Mesenteric fat pad (tissue), 1 donor: ENCODE results near the gene ITGAV. TPM values are rescaled to one million over a fixed set of nuclear protein-coding genes. Genes with fewer than 3 reads are reported as not detected.

ENCODE experiments used
- DNase-seq: peaks from one replicate; pipeline ENCODE4 v3.0.0-alpha.2; 2020; ENCODE audit warnings: low spot score
- total RNA-seq: library from RNA; stranded (reverse); fragmentation: NEBNext Ultra II Directional; extraction: Animal tissue kit (Norgen Biotek cat#: 25700); gene quantifications from one replicate; pipeline ENCODE4 v1.2.1, GENCODE V29; 2021
- donor health status: DM: yes; HTN: yes; CAD: no.

ITGAV gene
- total RNA-seq, 1 donor from 2014 or later: 137 TPM

DNA sequence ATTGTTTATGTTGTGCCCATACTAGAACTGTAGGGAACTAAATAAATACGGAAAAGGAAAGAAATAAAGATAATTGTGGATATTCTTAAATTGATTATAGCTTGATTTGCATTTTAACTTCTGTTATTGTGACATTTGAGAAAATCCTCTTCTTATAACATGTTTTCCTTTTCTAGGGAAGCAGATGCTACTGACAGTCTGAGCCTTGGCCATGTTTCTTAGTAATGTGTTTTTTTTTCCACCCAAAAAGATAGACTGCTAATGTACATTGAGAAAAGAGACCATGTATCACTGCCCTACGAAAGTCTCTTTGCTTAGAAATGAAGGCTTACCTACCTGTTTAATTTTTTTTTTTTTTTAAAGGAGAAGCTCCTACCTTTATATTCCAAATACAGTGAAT, 22.2 kb downstream of the ITGAV start:
- DNase-seq: no peak

DNA sequence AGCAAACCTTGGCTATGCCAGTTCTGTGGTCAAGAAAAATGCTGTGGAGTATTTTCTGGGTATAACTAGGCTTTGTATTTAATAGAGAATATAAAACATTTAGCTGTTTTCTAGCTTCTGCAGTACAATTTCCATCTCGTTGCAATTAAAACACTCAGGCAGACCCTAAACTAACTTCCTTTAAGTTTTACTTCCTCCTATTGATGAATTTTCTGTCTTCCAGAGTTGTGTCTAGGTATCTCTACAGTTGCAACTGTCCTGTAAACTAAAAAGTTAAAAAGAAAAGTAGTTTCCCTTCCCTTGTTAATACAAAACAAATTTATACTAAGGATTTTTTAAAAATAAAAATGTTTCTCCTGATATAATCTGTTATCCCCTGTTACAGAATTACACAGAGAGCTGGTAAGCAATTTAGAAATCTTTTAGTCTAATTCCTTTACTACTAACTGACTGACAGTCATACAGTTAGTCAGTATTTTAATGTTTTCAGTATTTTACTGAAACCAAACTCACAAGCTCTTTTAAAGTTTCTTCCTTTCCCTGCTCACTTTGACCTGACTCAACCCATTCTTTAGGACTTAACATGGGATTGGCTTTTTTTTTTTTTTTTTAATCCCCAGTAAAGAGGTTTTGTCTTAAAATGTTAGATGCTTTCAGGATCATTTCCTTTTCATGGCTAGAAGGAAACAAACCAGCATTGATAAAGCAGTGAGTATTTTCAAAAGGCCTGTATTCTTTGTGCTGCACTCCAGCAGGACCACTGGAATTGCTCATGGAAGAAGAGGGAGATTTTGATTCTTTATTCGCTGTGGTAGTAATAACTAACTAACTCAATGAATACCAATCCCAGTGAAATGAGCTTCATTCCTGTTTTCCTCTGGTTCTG, 22.9 kb downstream of the ITGAV start:
- no peak for DNase-seq

DNA sequence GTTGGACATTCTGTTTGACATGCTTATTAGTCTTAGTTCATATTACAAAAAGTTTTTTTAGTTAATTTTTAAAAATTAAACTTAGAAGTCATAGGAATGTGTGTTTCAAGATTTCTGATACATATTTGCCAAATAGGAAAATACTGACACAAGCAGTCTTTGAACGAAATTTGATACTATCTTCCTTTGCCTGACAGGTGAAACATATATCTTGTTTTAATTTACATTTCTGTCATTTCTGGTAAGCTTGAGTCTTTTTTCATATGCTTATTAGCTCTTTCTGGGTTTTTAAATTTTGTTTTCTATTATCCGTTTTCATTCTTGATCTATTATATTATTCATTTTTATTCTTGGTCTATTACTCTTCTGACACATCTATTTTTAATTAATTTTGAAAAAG, 24.5 kb downstream of the ITGAV start:
- DNase-seq: no peak

DNA sequence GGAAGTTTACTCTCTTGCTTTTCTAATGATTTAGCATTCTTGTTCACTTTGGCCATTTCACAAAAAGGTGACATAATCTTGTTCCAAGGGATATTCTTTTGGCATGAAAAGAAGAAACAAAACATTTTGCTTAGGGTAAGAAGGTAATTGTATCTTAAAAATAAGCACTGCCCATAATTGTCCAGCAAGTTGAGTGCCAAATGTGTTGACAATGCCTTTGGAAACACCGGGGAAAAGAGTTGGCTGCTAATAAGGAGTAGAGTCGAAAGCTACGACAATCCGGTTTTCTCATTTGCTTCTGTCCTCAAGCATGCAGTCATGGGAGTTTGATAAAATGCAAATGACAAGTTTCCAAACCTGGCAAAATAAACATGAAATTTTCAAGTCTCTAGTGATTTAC, 27.3 kb downstream of the ITGAV start:
- no peak for DNase-seq

DNA sequence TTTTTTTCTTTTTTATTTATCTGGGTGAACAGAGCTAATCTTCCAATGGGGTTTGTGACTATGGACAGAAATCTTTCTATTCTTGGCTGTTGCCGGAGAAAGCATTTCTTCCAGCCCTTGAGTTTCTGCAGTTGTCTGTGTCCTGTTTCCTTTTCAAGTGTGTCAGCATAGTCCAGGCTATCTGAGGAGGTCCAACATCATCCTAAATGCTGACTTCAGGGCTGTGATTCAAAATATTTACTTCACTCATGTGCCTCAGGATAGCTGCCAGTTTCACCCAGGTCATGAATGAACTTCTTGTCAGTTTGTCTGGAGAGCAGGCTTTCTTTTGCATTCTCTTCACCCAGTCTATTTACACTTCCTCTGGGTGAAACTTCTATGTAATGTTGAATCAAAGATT, 27.9 kb downstream of the ITGAV start:
- no peak for DNase-seq

DNA sequence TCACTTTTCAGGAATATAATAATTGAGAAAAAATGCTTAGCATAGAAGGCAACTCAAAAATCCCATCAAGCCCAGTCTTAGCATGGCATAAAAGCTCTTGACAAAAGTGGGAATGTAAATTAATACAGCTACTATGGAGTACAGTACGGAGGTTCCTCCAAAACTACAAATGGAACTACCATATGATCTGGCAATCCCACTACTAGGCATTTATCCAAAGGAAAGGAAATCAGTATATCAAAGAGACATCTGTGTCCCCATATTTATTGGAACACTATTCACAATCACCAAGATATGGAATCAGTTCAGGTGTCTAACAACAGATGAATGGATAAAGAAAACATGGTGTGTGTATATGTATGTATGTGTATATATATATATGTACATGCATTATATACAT, 28.8 kb downstream of the ITGAV start:
- DNase-seq: no peak

DNA sequence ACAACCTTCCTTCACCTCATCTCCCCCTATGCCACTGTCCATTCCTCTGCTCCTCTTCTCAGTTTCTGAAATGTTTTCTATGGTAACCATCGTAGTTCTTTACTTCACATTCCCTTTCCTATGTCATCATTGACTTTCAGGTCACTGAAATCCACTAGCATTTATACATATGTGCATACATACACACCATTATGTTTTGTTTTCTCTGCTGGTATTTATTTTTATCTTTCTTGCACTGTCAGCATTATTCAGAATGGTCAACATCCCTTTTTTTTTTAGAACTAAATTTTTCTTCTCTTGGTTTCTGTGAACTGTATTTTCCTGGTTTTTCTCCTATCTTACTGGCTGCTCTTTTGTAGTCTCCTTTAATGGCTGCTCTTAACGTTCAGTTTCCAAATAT, 33.2 kb downstream of the ITGAV start:
- DNase-seq: no peak

DNA sequence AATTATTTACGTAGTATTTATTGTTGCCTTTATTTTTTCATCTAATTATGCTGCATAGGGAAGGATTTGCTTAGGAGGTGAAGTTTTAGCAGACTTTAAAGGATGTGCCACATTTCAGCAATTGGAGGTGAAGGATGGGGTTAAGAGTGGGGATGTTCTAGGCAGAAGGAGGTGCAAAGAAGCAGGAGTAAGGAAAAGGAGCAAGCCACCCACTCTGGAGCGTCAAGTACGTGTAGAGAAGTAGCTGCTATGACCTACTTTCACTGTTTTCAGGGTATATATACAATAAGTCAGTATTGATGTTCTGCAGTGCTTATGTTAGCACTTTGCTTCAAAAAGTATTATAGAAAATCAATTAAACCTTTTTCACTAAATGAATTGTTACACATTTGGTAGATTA, 34.4 kb downstream of the ITGAV start:
- DNase-seq: no peak

DNA sequence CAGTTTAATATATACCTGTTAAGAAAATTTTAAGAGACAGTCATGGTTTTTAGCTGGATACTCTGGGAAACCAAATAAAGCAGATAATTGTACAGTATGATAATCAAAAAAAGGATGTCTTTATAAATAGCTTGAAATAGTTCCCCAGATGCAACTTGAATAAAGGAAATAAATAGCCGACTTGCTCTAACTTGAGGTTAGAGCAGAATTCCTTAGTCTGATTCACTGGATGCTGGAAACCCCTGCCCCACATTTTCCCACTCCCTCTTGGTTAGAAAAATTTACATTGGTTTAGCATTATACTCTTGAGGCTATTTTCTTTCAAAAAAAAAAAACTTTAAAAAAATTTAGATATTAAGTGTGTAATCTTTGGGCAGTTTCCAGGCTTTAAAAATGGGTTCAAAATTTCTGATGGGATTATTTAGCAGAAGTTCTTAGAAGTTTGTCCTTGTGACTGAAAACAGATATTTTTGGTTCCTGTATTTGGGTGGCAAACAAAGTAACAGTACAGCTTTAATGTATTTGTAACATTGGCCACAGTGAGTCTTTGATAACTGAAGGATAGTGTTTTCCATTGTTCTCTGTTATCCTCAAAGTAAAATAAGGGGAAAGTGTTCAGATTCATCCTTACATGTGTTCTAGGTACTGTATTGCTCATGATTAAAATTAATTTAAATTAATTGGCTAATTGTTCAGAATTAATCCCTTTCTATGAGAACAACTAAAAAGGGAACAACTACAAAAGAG, 39.6 kb downstream of the ITGAV start:
- no peak for DNase-seq

DNA sequence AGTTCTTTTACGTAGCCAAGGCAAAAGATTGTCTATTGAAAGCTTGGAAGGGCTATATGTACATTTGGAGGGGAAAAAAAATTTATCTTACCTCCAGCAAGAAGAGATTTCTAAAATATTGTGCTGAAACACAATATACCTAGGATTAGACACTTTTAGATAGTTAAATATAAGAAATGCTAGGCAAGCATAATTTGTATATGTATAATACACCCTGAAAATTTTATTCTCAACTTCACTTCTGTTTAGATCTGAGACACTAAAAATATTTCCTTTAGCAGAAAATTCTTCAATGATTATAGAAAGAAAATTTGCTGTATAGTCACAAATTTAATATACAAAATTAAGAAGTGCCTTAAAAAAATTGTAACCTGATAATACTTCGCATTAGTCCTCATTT, 42.6 kb downstream of the ITGAV start:
- DNase-seq: no peak

DNA sequence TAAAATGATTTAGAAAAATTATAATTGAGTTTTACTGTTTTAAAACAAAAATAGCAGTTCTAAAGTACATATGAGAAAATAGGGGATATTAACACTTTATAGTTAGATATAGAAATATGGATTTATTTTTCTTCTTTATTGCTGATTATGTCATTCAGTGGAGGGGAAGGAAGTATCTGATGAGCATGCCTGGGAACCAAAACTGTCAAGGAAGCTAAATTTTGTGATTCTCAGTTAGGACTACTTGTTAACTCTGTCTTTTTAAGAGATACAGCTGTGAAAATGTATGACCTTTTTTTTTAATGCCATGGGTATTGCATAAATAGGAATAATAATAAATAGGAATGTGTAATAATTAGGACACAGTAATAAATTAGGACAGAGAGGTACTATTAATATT, 44.8 kb downstream of the ITGAV start:
- no peak for DNase-seq

DNA sequence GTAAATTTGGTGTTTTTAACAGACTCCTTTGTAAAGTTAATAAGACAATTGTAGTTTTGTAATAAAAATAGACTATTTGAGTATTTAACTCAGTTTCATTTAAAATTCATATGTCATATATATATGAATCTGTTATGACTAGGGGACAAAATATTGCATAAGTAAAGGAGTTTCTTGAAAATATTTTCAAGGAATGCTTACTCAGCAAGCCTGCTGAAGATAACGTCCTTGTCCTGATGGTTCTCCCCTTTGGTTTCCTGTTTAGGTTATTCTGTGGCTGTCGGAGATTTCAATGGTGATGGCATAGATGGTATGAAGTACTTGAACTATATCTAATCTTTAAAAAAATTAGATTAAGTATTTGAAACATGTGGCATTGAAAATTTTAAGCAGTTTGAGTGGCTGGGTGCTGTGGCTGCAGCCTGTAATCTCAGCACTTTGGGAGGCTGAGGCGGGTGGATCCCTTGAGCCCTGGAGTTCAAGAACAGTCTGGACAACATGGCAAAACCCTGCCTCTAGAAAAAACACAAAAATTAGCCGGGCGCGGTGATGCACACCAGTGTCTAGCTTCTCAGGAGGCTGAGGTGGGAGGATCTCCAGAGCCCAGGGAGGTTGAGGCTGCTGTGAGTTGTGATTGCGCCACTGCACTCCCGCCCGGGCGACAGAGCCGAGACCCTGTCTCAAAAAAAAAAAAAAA, 47.1 kb downstream of the ITGAV start:
- DNase-seq: no peak

DNA sequence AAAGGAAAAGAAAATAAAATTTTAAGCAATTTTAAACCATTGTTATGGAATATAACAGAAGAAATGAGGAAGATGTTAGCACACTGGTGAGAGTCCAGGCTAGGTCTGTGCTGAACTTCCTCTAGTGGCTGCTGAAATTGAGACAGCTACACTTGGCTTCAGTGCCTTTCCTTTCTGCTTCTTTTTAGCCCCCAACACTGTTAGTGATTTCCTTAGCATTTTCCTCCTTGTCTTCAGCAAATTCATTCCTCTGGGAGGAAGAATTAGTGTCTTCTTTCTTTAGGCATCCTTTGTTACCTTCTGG, 47.6 kb downstream of the ITGAV start:
- no peak for DNase-seq

DNA sequence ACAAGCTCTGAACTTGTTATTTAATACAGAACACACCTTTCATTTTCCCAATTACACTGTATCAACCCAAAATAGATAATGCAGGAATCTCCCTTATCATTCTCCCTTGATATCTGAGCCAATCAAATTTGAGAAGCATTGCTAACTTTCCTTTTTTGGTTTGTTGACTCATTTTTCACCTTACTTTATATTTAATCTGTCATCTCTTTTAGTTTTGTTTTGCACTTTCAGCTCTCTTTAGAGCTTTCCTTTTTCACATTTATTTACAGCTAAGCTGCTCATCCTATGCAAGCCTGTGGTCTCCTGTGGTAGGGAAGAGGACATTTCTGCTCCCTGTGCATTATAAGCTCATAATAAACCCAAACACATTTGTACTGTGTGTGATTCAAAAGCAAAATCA, 50.1 kb downstream of the ITGAV start:
- no peak for DNase-seq

DNA sequence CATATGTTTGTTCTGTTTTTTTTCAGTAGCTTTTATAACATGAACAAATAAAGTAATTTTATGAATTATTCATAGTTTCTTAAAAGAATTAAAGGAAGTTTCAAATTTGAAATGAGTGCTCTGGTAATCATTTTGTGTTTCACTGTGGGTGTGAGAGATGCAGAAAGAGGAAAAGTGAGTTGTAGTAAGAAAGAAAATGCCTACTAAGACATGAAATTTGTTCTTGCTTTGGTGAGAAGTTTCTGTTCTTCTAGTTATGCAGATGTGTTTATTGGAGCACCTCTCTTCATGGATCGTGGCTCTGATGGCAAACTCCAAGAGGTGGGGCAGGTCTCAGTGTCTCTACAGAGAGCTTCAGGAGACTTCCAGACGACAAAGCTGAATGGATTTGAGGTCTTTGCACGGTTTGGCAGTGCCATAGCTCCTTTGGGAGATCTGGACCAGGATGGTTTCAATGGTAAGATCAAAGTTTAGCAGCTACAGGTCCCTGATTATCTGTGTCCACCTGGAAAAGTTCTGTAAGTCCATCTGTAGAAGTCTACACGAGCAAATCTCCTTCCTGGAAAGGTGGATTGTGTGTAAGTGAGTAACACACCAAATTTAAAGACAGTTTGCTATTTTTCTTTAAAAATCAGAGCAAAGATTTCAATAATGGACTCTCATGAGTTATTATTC, 51.4 kb downstream of the ITGAV start:
- DNase-seq: no peak

DNA sequence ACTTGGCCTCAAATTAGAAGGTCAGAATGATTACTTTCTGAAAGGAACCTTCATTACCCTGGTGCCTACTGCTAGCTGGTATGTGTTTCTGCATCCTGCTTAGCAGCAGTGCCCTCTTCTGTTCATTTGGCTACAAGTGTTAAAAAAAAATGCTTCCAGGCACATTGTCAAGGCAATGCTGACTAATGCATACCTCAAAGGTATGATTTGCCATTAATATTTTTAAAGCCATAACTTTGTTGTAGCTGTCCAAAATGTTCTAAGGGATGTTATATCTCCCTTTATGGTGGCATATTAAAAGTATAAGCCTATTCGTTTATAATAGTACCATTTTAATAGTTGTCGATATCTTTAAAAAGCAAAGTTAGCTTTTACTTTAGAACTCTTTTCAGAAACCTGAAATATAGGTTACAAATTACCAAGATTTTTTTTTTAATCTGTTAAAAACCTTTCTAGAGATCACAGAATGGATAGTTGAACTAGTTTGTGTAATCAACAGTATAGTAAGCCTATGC, 52.0 kb downstream of the ITGAV start:
- DNase-seq: no peak

DNA sequence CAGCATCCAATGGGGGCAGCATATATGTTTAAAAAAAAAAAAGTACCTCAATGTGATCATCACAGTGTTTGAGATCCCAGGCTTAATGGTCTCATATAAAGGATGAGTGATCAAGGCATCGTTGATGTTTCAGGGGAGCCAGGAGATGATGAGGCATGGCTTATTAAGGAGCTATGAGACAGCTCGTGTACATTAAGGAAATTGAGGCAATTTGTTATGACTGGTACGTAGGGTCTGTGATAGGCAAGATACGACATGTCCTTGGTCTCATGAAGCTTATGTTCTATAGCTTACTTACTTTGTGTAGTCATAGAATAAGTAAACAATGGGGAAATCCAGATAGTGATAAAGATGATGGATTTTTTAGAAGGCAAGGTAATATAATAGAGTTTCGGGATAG, 54.9 kb downstream of the ITGAV start:
- no peak for DNase-seq

DNA sequence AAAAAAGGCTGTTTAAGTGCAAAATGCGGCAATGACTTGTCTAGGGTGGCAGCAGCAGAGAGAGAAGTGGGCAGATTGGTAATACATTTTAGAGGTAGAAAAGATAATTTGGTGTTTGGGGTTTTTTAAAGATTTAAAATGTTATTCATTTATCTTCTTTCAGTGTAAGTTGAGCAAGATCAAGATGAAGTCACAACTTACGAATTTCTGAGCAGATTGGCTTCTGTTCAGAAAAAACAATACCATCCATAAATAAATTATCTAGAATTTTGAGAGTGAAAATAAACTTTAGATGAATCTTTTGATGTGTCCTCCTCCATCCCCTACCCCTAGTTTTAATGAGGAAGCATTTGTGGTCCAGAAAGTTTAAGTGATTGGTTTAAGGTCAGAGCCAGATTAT, 56.1 kb downstream of the ITGAV start:
- no peak for DNase-seq

DNA sequence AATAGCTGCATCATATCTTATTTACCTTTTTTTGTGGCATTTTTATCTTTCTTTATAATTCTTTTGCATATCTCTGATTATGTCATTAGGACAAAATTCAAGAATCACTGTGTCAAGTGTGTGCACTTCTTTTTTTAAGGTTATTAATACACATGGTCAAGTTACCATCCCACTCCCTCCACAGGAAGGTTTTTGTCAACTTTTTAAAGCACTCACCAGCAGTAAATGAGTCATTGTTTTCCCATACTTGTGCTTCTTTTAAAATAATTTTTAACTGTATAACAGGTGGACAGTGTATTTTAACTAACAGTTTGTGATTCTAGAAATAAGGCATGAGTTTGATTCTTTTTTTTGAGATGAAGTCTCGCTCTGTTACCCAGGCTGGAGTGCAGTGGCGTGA, 58.3 kb downstream of the ITGAV start:
- no peak for DNase-seq

DNA sequence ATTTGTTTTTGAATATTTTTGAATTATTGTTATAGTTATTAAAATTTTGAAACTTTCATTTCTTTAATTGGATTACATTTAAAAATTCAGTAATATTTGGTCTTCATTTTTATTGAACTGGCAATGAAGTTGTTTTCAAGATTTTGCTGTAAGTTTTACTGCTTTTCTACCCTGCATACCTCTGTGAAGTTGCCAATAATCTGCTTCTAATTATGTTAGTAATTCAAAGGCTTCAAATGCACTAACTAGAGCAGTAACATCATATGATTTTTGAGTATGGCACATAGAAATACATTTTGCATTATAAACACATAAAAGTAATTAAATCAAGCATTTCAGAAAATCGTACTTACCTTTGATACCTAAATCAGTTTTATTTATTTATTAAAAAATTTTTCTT, 63.7 kb downstream of the ITGAV start:
- no peak for DNase-seq

DNA sequence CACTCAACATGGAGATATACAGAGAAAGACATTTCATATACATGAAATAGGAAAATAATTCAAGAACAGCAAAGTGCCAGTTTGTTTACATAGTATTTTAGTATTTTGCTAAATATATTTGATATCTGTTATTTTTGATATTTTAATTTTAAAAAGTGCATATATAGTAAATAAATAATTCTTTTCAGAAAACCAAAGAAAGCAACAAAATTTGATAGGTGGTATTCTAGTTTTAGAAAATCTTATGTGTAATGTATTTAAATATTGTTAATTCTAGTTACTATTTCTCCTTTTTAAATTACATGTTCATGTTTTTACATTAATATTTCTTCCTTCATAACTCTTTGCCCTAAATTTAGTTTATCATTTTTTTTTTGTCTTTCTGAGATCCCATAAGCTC, 69.5 kb downstream of the ITGAV start:
- no peak for DNase-seq
